ENCODE measurements around the gene GATAD1.
"Not testable (repeated sequence)": the region's sequence is repeated elsewhere in the genome, so short reads cannot be mapped to it uniquely, and the experiment has no call there.

Gene GATAD1

GRCh38 chr7:92435542-92435941 is 11.7 kb upstream of the GATAD1 start:
- H3K4me2 ChIP-seq (ENCODE audit: low read depth, low read length, poor library complexity, severe bottlenecking): no peak overlapping the region
- no peaks in the 10 kb centered on the region for H3K27me3 ChIP-seq (ENCODE audit: low read length)
- no peak for TF ChIP-seq EZH2phosphoT487 (conservative IDR thresholded peaks at IDR 0.05; ENCODE audit: low read length)
- no peak for TF ChIP-seq CTCF (IDR thresholded peaks at IDR 0.05; ENCODE audit: insufficient read depth, low read length, poor library complexity, severe bottlenecking)
- H4K20me1 ChIP-seq (ENCODE audit: low read depth, low read length): no peaks in the 10 kb centered on the region
- no peaks in the 10 kb centered on the region for H3F3A ChIP-seq (ENCODE audit: insufficient read depth)
- no peak overlapping the region for H3K27ac ChIP-seq (ENCODE audit: low read depth, low read length)
- H3K36me3 ChIP-seq (ENCODE audit: low read length): no peaks in the 10 kb centered on the region
- no peaks in the 10 kb centered on the region for H3K79me2 ChIP-seq (ENCODE audit: insufficient read depth, low read length)
- H3K9me3 ChIP-seq (ENCODE audit: insufficient read depth, low read length): no peaks in the 10 kb centered on the region
- H3K4me3 ChIP-seq (ENCODE audit: insufficient read depth, low read length, poor library complexity, severe bottlenecking): no peak overlapping the region
- H3K9ac ChIP-seq (ENCODE audit: low read length): no peak overlapping the region
- H3K9me2 ChIP-seq (replicated peaks; ENCODE audit: insufficient read depth, low read length): no peaks in the 10 kb centered on the region
- H2AFZ ChIP-seq (ENCODE audit: low read depth, low read length, severe bottlenecking): no peak overlapping the region

- Histone ChIP-seq H3K36me3 (ENCODE audit: low read length) (no peaks in the 10 kb centered on the region), H3K27me3 (ENCODE audit: low read length) (no peaks in the 10 kb centered on the region), H2AFZ (ENCODE audit: low read depth, low read length, severe bottlenecking) (no peak overlapping the region), H4K20me1 (ENCODE audit: low read depth, low read length) (no peaks in the 10 kb centered on the region), H3K9ac (ENCODE audit: low read length) (no peak overlapping the region), H3K9me3 (ENCODE audit: insufficient read depth, low read length) (no peaks in the 10 kb centered on the region), H3K79me2 (ENCODE audit: insufficient read depth, low read length) (no peaks in the 10 kb centered on the region), H3K27ac (ENCODE audit: low read depth, low read length) (no peak overlapping the region), H3F3A (ENCODE audit: insufficient read depth) (no peaks in the 10 kb centered on the region), H3K4me2 (ENCODE audit: low read depth, low read length, poor library complexity, severe bottlenecking) (no peak overlapping the region), H3K9me2 (replicated peaks; ENCODE audit: insufficient read depth, low read length) (no peaks in the 10 kb centered on the region), H3K4me3 (ENCODE audit: insufficient read depth, low read length, poor library complexity, severe bottlenecking) (no peak overlapping the region)
- TF ChIP-seq CTCF (IDR thresholded peaks at IDR 0.05; ENCODE audit: insufficient read depth, low read length, poor library complexity, severe bottlenecking): no peak
- TF ChIP-seq EZH2phosphoT487 (conservative IDR thresholded peaks at IDR 0.05; ENCODE audit: low read length): no peak
Measured at GRCh38 chr7:92436612-92437445, 10.5 kb upstream of the GATAD1 start.

GRCh38 chr7:92437956-92438491 is 9.3 kb upstream of the GATAD1 start:
- Histone ChIP-seq H3K36me3 (ENCODE audit: low read length) (no peaks in the 10 kb centered on the region), H3K4me2 (ENCODE audit: low read depth, low read length, poor library complexity, severe bottlenecking) (no peak overlapping the region), H3K9me3 (ENCODE audit: insufficient read depth, low read length) (no peaks in the 10 kb centered on the region), H4K20me1 (ENCODE audit: low read depth, low read length) (no peaks in the 10 kb centered on the region), H2AFZ (ENCODE audit: low read depth, low read length, severe bottlenecking) (no peak overlapping the region), H3K79me2 (ENCODE audit: insufficient read depth, low read length) (no peaks in the 10 kb centered on the region), H3K9me2 (replicated peaks; ENCODE audit: insufficient read depth, low read length) (no peaks in the 10 kb centered on the region), H3K4me3 (ENCODE audit: insufficient read depth, low read length, poor library complexity, severe bottlenecking) (no peak overlapping the region), H3K9ac (ENCODE audit: low read length) (no peak overlapping the region), H3K27me3 (ENCODE audit: low read length) (no peaks in the 10 kb centered on the region), H3F3A (ENCODE audit: insufficient read depth) (no peaks in the 10 kb centered on the region), H3K27ac (ENCODE audit: low read depth, low read length) (no peak overlapping the region)
- TF ChIP-seq EZH2phosphoT487 (conservative IDR thresholded peaks at IDR 0.05; ENCODE audit: low read length) (no peak), CTCF (IDR thresholded peaks at IDR 0.05; ENCODE audit: insufficient read depth, low read length, poor library complexity, severe bottlenecking) (no peak)

GRCh38 chr7:92442720-92443119 is 4.6 kb upstream of the GATAD1 start:
- not testable (repeated sequence) for H3K36me3 ChIP-seq (ENCODE audit: low read length); H3K79me2 ChIP-seq (ENCODE audit: insufficient read depth, low read length); H3K27me3 ChIP-seq (ENCODE audit: low read length); H3K4me3 ChIP-seq (ENCODE audit: insufficient read depth, low read length, poor library complexity, severe bottlenecking); H2AFZ ChIP-seq (ENCODE audit: low read depth, low read length, severe bottlenecking); H3K9me2 ChIP-seq (replicated peaks; ENCODE audit: insufficient read depth, low read length); H3K4me2 ChIP-seq (ENCODE audit: low read depth, low read length, poor library complexity, severe bottlenecking); H3K9me3 ChIP-seq (ENCODE audit: insufficient read depth, low read length); H4K20me1 ChIP-seq (ENCODE audit: low read depth, low read length); H3K27ac ChIP-seq (ENCODE audit: low read depth, low read length); H3K9ac ChIP-seq (ENCODE audit: low read length); H3F3A ChIP-seq (ENCODE audit: insufficient read depth)
